K562 (cell line): Measurements from ENCODE around the gene UBE2L6. TPM values are rescaled to one million over a fixed set of nuclear protein-coding genes. Genes with fewer than 3 reads are reported as not detected.

Experiments used
- ARID2 ChIP-seq: fragments of 450-650 bp; IDR thresholded peaks from 2 replicates; pipeline ENCODE4 v1.6.1; 2017; ENCODE audit warnings: antibody characterized with exemption, mild to moderate bottlenecking
- CBFB ChIP-seq: sonication (generic); formaldehyde crosslinking; IDR thresholded peaks from 2 replicates; pipeline ENCODE4 v1.4.0; 2020; ENCODE audit warnings: mild to moderate bottlenecking, missing genetic modification reagents
- CEBPB ChIP-seq: fragments of 450-650 bp; IDR thresholded peaks from 2 replicates; pipeline ENCODE4 v1.6.1; 2016; ENCODE audit warnings: missing genetic modification characterization, missing compliant biosample characterization
- CHCHD3 ChIP-seq: fragments of 250-450 bp; sonication (Bioruptor Pico); IDR thresholded peaks from 2 replicates; pipeline ENCODE4 v2.1.2; 2022; ENCODE audit warnings: mild to moderate bottlenecking
- FOXP1 ChIP-seq: sonication (generic); formaldehyde crosslinking; IDR thresholded peaks from 2 replicates; pipeline ENCODE4 v1.8.0; 2022; ENCODE audit warnings: mild to moderate bottlenecking, missing genetic modification reagents
- IFI16 ChIP-seq: fragments of 250-450 bp; sonication (Bioruptor Pico); IDR thresholded peaks from 2 replicates; pipeline ENCODE4 v2.1.2; 2022; ENCODE audit warnings: mild to moderate bottlenecking, inconsistent platforms
- IRF2 ChIP-seq: sonication (generic); formaldehyde crosslinking; IDR thresholded peaks from 2 replicates; pipeline ENCODE4 v1.8.1; 2022; ENCODE audit warnings: mild to moderate bottlenecking, missing genetic modification reagents
- MBD2 ChIP-seq: sonication (generic); IDR thresholded peaks from 2 replicates; pipeline ENCODE4 v1.6.1; 2016; ENCODE audit warnings: low read depth, borderline replicate concordance
- PHTF2 ChIP-seq: fragments of 250-450 bp; sonication (Bioruptor Pico); IDR thresholded peaks from 2 replicates; pipeline ENCODE4 v1.5.0; 2021; ENCODE audit warnings: mild to moderate bottlenecking
- PML ChIP-seq: IDR thresholded peaks from 2 replicates; pipeline ENCODE4 v1.6.1; 2012; ENCODE audit warnings: low read length, inconsistent platforms
- RB1 ChIP-seq: fragments of 450-650 bp; IDR thresholded peaks from 2 replicates; pipeline ENCODE4 v1.6.1; 2017; ENCODE audit warnings: low read depth, mild to moderate bottlenecking
- SIRT6 ChIP-seq: IDR thresholded peaks from one replicate; pipeline ENCODE4 v1.6.1; 2012; ENCODE audit warnings: low read depth, mild to moderate bottlenecking, control low read depth, inconsistent platforms, low read length, moderate library complexity
- SMARCE1 ChIP-seq: fragments of 450-650 bp; IDR thresholded peaks from 2 replicates; pipeline ENCODE4 v1.7.1; 2016; ENCODE audit warnings: mild to moderate bottlenecking
- TARDBP ChIP-seq: fragments of 450-650 bp; IDR thresholded peaks from 2 replicates; pipeline ENCODE4 v1.6.1; 2016
- TEAD4 ChIP-seq, 2 experiments: sonication (generic) in 1 of 2; formaldehyde crosslinking in 1 of 2; IDR thresholded peaks; 2 replicates each; pipeline versions ENCODE4 v1.6.1 to v1.8.0; 2012 to 2022; ENCODE audit warnings: borderline replicate concordance in 1 of 2, inconsistent platforms in 1 of 2, low read length in 1 of 2, mild to moderate bottlenecking in 1 of 2, missing genetic modification reagents in 1 of 2
- ZFP30 ChIP-seq: fragments of 250-450 bp; sonication (Bioruptor Pico); IDR thresholded peaks from 2 replicates; pipeline ENCODE4 v1.8.0; 2022; ENCODE audit warnings: moderate library complexity, mild to moderate bottlenecking, inconsistent platforms, borderline replicate concordance
- ZNF165 ChIP-seq: fragments of 250-450 bp; sonication (Bioruptor Pico); IDR thresholded peaks from 2 replicates; pipeline ENCODE4 v1.4.0; 2020; ENCODE audit warnings: borderline replicate concordance
- ZNF717 ChIP-seq: fragments of 250-450 bp; sonication (Bioruptor Pico); IDR thresholded peaks from 2 replicates; pipeline ENCODE4 v1.5.0; 2021
- ZSCAN29 ChIP-seq: fragments of 450-650 bp; IDR thresholded peaks from 2 replicates; pipeline ENCODE4 v1.6.1; 2017
- polyA plus RNA-seq, 8 experiments: library from polyadenylated mRNA; depleted of rRNA in 4 of 8; stranded (reverse) in 5 of 8; unstranded in 3 of 8; fragments of >200 nt; fragmentation: Nextera tagmentation in 2 of 8; fragmentation: Illumina TruSeq in 1 of 8; extraction: Ambion mirVana in 2 of 8; extraction: Trizol in 1 of 8; gene quantifications; 2 replicates each; pipeline versions ENCODE4 v1.2.1 to v1.2.3, GENCODE V29; 2011 to 2014; ENCODE audit warnings: inconsistent platforms in 1 of 8, missing spikeins in 1 of 8
- total RNA-seq, 7 experiments: library from RNA; depleted of rRNA in 6 of 7; stranded (reverse); fragments of >200 nt in 6 of 7; fragmentation: Illumina TruSeq in 2 of 7; extraction: Trizol in 2 of 7; gene quantifications; 2 replicates each; pipeline versions ENCODE4 v1.2.1 to v1.2.3, GENCODE V29; 2011 to 2021; ENCODE audit warnings: low replicate concordance in 1 of 7
- TF ChIP-seq, protein P1 (sequence below): fragments of 200-800 bp; sonication (Bioruptor generic); IDR thresholded peaks from 2 replicates; pipeline ENCODE4 v1.6.1; 2017; ENCODE audit warnings: missing genetic modification characterization, missing compliant biosample characterization
- TF ChIP-seq, protein P2 (sequence below): IDR thresholded peaks from 2 replicates; pipeline ENCODE4 v1.6.1; 2012; ENCODE audit warnings: low read depth, low read length, improper control_type of control experiment, borderline replicate concordance
- TF ChIP-seq, protein P3 (sequence below): fragments of 250-450 bp; sonication (Bioruptor Pico); IDR thresholded peaks from 2 replicates; pipeline ENCODE4 v1.8.0; 2021; ENCODE audit warnings: mild to moderate bottlenecking, moderate library complexity

The UBE2L6 gene
- total and polyA plus RNA-seq, 9 of the 15 experiments (the other 6 are each of a cell fraction or from before 2014, with no cell fraction given): 5.9 to 24.9 (median 9.7) TPM

DNA sequence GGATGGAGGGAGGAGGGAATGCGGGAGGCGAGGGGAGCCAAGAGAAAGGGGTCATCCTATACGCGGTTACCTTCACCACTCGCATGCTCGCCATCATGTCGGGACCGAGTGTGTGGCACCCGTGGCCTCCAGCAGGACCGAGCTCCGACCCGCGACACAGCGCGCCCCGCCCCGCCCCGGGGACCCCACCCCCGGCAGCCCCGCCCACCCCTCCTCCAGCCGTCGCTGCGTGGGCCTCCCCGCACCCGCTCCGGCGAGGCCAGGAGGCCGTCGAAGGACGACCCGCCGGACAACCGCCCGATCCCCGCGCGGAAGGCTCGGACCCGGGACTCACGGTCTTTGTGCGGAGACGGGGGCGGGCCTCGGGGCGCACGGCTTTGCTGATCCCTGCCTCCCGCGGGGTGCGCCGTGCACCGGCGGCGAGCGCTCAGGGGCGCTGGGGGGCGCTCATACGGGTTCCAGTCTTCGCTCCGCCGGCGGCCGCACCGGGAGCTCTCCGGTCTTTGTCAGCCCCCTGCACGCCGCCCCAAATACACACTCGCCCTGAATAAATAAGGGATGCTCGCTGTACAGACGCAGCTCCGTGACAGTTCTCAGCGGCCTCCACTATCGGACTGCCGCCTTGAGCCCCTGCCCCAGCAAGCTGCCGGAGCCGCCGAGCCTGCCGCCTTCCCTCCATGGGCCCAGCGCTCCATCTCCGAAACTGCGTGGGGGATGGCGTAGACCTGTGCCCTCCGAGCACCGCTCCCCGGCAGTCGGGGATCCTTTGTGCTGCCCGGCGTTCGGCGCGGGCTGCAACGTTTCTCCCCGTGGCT is at the start of gene UBE2L6 (continued):
- TF ChIP-seq PML (no peak), ZNF165 (CRISPR knock-in tag) (peak; percentile 37; the same call in 1 of the 2 replicates), FOXP1 (CRISPR knock-in tag) (no peak), ZSCAN29 (peak; percentile 88), CEBPB (tag) (no peak), ZNF717 (CRISPR knock-in tag) (no peak), IRF2 (CRISPR knock-in tag) (no peak), ZFP30 (CRISPR knock-in tag) (no peak), TARDBP (peak; percentile 45; the same call in 1 of the 2 replicates), PHTF2 (CRISPR knock-in tag) (no peak), SMARCE1 (no peak), IFI16 (CRISPR knock-in tag) (no peak), RB1 (no peak), MBD2 (no peak), TEAD4 (IDR thresholded peaks at IDR 0.05; ENCODE audit: low read length) (no peak), TEAD4 (CRISPR knock-in tag; IDR thresholded peaks at IDR 0.05; ENCODE audit: borderline replicate concordance) (no peak), CHCHD3 (no peak), ARID2 (no peak), CBFB (no peak), SIRT6 (no peak)
- TF ChIP-seq, protein P1, sequence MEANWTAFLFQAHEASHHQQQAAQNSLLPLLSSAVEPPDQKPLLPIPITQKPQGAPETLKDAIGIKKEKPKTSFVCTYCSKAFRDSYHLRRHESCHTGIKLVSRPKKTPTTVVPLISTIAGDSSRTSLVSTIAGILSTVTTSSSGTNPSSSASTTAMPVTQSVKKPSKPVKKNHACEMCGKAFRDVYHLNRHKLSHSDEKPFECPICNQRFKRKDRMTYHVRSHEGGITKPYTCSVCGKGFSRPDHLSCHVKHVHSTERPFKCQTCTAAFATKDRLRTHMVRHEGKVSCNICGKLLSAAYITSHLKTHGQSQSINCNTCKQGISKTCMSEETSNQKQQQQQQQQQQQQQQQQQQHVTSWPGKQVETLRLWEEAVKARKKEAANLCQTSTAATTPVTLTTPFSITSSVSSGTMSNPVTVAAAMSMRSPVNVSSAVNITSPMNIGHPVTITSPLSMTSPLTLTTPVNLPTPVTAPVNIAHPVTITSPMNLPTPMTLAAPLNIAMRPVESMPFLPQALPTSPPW: peak; percentile 77
- TF ChIP-seq, protein P2, sequence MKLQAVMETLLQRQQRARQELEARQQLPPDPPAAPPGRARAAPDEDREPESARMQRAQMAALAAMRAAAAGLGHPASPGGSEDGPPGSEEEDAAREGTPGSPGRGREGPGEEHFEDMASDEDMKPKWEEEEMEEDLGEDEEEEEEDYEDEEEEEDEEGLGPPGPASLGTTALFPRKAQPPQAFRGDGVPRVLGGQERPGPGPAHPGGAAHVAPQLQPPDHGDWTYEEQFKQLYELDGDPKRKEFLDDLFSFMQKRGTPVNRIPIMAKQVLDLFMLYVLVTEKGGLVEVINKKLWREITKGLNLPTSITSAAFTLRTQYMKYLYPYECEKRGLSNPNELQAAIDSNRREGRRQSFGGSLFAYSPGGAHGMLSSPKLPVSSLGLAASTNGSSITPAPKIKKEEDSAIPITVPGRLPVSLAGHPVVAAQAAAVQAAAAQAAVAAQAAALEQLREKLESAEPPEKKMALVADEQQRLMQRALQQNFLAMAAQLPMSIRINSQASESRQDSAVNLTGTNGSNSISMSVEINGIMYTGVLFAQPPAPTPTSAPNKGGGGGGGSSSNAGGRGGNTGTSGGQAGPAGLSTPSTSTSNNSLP: no peak
- TF ChIP-seq, protein P3, sequence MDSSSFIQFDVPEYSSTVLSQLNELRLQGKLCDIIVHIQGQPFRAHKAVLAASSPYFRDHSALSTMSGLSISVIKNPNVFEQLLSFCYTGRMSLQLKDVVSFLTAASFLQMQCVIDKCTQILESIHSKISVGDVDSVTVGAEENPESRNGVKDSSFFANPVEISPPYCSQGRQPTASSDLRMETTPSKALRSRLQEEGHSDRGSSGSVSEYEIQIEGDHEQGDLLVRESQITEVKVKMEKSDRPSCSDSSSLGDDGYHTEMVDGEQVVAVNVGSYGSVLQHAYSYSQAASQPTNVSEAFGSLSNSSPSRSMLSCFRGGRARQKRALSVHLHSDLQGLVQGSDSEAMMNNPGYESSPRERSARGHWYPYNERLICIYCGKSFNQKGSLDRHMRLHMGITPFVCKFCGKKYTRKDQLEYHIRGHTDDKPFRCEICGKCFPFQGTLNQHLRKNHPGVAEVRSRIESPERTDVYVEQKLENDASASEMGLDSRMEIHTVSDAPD: no peak
